HG02610 (cell line): ENCODE data around the gene OLFML2A.

Experiments used
- ATAC-seq: cut with Tn5 transposase; IDR thresholded peaks from one replicate; pipeline ENCODE4 v1.9.1; 2021; ENCODE audit warnings: mild to moderate bottlenecking, moderate library complexity; ENCODE audit not compliant: unreplicated experiment

OLFML2A gene

DNA sequence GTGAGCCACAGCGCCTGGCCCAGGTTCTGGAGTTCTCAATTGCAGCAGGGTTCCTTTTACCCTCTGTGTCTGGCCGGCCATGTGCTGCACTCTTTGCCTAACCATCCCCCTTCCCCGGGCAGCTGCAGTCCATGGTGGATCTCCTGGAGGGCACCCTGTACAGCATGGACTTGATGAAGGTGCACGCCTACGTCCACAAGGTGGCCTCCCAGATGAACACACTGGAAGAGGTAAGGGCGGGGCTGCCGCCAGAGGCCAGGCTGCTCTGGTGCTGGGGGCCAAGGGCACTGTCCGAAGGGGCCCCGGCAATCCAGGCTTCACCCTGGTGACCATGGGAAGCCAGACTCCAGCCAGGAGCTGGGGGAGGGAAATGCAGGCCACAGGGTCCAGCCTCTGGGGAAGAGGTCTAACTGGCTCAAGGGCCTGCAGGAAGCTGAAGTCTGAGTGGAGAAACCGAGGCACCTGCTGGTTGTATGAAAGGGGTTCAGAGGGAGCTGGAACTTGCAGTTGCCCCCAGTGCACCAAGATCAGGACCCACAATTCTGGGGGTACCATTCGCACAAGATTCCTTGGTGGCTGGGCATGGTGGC is 18.1 kb downstream of the OLFML2A start:
- ATAC-seq = no peak

DNA sequence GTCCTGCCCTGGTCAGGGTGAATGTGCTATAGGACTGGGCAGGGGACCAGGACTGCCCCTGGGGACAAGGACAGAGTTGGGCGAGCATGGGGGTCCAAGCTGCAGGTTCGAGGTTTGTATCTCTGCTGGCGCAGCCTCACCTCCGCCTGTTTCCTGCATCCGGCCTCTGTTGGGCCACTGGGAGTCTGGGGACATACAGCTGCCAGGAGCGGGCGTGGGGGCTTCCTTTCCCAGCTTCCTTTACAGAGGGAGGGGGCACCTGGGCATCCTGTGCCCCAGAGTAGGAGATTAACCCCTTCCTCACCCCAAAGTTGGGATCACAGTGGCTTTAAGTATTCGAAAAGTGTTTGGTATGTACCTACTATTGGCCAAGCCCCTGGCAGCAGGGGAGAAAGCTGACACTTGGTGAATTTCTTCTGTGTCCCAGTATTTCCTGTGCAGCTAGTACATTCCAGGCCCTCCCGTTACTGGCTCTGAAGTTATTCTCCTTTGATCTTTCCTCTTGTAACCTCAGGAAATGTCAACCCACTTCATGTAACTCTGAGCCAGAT is 19.0 kb downstream of the OLFML2A start:
- no peak for ATAC-seq

DNA sequence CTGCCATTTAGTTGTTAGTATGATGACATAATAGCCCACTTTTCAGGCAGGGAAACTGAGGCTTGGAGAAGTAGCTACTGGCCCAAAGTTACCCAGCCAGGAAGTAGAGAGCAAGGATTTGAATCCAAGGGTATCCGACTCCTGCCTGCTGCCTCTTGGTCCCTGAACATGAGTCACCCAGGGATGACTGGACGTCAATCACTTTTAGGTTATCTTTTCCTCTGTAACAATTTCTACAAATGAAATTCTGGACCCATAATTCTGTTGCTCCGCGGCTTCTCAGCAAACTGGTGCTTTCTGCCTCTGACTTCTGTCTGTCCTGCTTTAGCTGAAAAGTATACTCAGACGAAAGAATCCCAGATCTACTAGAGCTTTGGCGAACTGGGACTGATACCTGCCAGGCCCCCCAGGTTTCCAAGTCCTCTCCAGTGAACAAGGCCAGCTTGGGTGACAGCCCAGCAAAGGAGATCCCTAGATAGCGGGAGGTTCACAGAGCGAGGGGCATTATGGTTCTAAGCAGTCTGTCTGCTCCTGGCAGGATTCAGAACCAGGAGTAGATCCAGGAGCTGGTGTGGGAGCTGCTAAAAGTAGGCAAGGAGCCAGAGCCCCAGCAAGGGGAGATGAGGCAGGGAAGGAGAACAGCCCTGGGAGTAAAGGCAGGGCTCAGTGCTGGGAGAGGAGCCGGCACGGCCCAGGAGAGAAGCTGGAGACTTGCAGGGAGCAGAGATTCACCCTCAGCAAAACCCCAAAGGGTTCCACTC is 20.6 kb downstream of the OLFML2A start:
- ATAC-seq = no peak

DNA sequence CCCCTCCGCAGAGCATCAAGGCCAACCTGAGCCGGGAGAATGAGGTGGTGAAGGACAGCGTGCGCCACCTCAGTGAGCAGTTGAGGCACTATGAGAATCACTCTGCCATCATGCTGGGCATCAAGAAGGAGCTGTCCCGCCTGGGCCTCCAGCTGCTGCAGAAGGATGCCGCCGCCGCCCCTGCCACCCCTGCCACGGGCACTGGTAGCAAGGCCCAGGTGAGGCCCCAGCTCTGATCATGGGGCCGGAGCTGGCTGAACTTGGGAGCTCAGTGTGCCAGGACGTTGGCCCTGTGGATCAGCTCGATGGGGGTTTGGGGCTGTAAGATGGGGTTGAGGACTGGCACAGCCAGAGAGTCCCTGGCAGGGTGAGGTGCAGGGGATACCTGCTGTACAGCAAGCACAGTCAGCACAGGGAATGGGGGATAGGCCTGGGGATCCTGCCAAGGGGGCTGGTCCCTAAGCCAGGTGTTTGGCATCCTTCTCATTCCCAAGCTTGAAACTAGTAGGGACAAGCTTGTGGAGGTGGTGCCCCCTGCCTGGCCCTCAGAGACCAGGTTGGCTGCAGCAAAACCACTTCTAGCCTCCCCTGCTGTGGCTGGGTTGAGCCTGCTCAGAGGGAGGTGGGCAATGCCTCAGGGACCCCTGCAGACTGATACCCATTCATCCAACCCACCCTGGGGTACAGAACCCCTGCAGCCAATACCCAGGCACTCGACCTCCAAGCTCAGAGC is 22.5 kb downstream of the OLFML2A start:
- no peak for ATAC-seq

DNA sequence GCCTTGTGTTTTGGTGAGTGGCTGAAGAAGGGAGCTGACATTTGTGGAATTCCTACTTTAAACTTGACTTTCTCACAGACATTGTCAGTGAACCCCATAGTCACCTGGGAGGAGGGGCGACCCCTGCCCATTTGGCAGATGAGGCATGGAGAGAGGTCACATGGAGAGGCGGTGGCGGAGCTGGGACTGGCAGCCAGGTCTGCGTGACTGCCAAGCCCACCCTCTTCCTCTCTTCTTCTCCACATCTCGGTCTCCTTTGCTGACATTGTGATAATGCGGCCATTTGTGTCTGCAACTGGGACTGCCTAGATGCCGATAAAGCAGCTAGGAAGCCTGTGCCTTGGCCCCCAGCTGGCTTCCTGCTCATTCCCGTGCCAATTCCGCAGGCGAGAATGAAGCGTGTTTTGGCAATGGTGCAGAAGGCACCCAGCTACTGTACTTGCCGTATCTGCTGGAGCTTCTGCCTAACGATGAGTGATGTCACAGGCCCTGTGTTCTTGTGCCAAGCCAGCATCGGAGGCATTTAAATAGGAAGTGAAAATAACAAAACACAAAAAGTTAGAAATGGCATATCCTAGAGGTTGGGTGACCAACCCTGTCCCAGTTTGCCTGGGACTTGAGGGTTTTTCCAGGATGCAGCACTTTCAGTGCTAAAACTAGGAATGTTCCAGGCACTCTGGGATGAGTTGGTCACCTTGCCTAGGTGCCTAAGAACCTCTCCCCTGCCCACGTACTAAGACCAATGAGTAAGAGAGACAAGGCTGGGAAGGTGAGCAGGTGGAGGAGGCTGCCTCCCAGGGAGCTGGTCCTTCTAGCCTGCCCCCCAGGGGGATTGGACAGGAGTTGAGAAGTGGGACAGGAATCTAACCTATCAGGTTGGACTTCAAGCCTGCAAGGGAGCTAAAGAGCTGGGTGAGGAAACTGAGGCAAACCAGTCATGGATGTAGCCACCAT is 23.6 kb downstream of the OLFML2A start:
- ATAC-seq = no peak

DNA sequence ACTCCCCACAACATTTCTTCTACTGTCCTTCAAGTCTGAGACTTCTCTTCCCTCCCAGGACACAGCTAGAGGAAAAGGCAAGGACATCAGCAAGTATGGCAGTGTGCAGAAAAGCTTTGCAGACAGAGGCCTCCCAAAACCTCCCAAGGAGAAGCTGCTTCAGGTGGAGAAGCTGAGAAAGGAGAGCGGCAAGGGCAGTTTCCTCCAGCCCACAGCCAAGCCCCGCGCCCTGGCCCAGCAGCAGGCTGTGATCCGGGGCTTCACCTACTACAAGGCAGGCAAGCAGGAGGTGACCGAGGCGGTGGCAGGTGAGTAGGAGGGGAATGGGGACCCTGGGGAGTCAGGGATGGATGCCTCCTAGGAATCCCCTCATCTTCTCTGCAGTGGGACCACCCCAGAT is 24.4 kb downstream of the OLFML2A start:
- ATAC-seq = no peak

DNA sequence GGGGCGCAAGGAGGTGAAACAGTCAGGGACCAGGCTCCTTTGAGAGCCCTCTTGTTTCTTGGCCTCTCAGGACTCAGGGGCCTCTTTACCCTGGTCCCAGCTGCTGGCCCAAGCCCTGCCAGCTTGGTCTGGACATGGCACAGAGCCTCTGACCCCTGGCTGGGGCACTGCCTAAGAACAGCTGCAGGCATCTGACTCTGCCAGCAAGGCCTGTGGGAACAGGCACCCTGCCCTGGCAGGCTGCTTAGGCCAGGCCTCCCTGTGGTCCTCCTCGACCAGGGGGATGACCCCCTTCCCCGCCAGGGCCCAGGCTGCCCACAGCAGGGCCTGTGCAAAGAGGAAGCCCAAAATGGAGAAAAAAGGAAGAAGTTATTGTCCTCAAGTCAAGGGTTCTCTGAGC is 25.5 kb downstream of the OLFML2A start:
- ATAC-seq = no peak

DNA sequence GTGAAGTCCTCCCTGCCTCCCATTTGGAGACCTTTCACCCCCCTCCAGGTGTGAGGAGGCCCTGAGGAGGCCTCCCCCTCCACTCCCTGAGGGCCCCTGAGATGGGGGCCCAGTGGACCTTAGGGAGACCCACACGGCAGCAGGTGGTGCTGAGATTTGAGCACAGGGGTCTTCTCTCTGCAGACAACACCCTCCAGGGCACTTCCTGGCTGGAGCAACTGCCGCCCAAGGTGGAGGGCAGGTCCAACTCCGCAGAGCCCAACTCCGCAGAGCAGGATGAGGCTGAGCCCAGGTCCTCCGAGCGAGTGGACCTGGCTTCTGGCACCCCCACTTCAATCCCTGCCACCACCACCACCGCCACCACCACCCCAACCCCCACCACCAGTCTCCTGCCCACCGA is 27.0 kb downstream of the OLFML2A start:
- no peak for ATAC-seq

DNA sequence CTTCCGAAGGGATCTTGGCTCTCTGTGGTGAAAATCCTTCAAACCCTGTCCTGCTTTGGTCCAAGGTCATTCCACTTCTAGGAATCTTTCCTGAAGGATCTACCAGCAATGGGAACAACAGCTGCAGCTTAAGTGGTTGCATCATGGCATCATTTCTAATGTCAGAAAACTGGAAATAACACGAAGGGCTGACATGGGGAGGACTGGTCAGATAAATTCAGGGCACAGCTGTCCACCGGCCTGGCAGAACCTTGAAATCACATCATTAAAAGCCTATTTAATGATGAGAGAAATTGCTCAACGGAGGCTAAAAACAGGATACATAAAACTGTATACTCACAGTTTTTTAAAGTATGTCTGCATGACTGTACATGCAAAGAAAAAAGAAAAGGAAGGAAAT is 28.3 kb downstream of the OLFML2A start:
- ATAC-seq = no peak

DNA sequence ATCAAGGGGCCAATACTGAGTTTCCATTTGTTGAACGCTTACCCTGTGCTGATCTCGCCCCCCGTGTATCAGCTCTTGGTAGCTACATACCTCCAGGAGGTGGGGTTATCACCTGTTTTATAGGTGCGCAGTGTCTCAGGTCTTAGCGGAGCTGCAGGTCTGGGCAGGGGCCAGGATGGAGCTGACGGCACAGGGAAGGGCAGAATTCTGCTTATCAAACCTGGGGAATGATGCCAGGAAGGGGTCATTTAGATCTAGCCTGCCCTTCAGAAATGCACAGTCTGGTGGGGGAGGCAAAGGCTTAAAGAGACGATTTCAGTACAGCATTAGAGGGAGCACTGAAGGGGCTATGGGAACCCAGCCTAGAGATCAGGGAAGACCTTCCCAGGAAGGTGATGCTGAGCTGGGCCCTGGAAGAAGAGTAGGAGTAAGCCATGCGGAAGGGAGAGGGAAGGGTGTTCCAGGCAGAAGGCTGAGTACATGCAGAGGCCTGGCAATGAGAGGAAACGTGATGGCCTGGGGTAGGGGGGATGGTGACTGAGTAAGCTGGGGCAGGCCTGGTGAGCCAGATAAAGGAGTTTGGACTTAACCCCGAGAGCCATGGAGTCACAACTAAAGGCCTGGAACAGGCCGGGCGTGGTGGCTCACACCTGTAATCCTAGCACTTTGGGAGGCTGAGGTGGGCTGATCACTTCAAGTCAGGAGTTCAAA is 31.5 kb downstream of the OLFML2A start:
- no peak for ATAC-seq

DNA sequence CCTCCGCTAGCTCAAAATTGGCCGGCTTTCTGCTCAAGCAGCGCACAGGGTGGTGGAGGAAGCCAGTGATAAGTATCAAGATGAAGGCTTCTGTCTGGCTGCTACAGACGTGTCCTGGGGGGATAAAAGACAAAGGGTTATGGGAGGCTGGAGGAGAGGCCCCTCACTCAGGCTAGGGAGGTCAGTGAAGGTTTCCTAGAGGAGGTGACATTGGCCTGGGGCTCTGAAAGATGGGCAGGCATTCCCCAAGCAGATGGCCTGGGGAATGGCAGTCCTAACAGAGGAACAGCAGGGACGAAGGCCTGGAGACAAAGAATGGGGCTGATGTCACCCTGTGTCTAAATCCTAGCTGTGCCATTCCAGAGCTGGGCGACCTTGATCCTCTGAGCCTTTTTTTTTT is 32.3 kb downstream of the OLFML2A start:
- no peak for ATAC-seq

DNA sequence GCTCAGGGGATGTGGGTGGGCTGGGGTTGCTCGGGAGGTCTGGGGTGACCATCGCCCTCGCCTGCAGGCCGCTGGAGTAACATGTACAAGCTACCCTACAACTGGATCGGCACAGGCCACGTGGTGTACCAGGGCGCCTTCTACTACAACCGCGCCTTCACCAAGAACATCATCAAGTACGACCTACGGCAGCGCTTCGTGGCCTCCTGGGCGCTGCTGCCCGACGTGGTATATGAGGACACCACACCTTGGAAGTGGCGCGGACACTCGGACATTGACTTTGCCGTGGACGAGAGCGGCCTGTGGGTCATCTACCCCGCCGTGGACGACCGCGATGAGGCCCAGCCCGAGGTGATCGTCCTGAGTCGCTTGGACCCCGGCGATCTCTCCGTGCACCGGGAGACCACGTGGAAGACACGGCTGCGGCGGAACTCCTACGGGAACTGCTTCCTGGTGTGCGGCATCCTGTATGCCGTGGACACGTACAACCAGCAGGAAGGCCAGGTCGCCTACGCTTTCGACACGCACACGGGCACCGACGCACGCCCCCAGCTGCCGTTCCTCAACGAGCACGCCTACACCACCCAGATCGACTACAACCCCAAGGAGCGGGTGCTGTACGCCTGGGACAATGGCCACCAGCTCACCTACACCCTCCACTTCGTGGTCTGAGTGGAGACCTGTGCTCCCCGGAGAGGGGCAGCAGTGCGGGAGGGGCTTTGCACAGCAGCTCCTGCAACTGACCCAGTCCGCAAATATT is 33.0 kb downstream of the OLFML2A start:
- ATAC-seq = no peak

DNA sequence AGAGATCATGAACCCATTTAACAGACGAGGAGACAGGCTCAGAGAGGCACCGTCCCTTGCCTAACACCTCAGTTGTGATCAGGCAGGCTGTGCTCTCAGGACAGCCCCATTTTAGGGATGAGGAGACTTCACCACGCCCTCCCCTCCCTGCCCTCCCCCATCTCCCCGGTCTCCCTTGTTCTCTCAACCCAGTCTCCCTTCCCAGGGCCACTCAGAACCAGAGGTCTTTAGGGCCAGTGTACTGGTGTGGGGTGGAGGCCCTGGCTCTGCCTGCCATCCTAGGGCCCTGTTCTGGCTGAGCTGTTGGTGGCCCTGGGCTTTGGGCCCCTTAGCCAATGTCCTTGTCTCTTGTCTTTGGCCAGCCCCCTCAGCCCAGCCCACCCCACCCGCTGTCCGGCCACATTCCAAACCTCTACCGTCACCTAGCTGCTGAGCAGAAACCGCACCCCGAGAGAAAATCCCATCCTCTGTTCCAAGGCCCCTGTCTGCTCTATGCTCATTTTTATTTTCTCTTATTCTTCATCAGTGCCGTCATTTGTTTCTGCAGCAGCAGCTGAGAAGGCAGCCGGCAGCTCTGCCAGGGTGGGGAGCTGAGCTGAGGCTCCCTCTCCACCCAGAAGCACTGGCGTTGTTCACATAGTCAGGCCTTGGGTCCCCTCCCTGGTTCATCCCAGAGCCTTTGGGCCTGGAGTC is 33.9 kb downstream of the OLFML2A start:
- ATAC-seq = no peak

DNA sequence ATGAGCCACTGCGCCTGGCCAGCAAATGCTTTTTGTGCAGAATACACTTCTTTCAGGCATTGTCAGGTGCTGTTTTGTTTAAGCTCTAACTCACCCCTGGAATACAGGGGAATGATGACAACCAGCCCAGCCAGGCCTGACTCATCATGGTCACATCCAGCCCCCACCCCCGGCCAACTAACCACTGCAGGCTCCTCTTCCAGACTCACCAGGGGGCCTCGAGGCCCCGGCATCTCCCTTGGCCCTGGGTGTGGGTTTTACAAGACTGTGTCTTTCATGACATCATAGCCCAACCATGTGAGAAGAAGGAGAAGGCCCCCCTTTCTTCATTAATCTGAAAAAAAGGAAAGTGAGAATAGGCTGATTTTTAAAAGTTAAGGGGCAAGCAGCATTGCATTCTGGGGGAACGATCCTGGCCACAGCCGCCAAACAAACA is 35.5 kb downstream of the OLFML2A start:
- no peak for ATAC-seq

DNA sequence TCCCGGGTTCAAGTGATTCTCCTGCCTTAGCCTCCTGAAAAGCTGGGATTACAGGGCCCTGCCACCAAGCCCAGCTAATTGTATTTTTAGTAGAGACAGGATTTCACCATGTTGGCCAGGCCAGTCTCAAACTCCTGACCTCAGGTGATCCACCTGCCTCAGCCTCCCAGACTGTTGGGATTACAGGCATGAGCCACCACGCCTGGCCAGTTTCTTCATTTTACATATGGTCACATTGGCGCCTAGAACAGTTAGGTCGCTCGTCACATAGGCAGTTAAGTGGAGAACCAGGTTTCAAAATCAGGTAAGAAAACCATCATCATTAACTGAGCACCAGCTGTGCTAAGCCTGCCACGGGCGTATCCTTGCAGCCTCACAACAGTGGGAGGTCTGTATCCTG is 36.1 kb downstream of the OLFML2A start:
- ATAC-seq = no peak

DNA sequence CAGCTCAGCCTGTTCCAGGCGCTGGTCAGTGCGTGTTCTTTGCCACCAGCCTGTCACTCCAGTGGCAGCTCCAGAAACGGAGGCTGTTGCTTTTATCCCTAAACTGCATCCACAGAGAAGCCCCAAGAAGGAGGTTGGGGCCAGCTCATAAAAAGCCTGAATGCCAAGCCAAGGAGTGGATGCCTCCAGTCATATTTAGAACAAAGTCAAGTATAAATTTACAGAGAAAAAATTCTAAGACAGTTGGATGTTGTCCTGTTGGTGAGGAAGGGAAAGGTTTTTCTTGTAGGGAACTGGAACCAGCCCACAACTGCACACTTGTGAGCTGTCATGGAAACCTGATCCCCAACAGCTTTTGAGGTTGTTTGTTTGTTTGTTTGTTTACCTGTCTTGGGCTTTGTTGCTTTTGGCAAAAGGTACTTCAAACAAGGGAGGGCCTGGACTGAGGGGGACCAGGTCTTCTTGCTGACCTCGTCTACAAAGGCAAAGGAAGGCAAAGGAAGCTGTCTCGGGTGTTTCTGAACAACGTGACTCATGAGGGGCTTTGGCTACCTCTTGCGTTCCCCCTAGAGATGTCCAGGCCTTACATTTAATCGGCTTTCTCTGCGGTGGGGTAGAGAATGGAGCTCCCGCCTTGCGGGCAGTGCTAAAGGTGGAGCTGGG is 36.7 kb downstream of the OLFML2A start:
- no peak for ATAC-seq

DNA sequence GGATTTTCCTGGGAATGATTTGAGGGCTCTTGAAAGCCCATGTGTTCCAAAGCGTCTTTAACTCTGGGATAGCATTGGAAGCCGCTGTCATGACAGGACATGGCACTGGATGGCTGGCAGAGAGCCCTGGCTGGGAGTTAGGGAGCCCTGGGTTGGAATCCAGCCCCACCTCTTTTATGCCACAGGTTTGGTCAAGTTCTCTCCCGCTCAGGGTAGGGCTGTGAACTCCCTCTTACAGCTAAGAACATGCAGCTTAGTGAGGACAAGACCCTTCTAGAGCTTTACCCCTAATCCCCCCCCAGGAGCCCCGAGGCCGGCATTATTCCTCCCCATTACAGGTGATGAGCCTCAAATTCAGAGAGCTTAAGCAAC is 37.2 kb downstream of the OLFML2A start:
- ATAC-seq = no peak

DNA sequence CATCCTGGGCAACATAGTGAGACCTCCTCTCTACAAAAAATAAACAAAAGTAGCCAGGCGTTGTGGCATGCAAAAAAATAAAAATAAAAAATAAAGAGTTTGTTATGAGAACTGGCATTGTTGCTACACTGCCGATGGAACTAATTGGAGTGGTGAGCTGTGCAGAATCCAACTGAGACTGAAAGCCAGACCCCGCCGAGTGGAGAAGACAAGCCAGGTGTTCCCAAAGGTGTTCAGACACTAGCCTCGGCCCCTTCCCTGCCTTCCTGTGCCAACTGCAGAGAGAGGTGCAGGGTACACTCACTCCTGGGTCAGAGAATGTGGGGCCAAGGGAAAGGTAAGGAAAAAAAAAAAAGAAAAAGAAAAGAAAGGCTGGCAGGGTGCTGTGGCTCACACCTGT is 38.7 kb downstream of the OLFML2A start:
- ATAC-seq = no peak
